ENCODE results near the gene EPM2A. TPM values are rescaled to one million over a fixed set of nuclear protein-coding genes. Genes with fewer than 3 reads are reported as not detected.

Gene EPM2A
- total RNA-seq, 1 donor from 2014 or later, result 9.6 TPM

- H3K9me3 Mint-ChIP-seq, result peaks cover 16% of the 10 kb centered on the region
- H3K9me3 ChIP-seq (ENCODE audit: low read depth), result no peaks in the 10 kb centered on the region
- H3K36me3 ChIP-seq, result no peaks in the 10 kb centered on the region
- H3K9ac ChIP-seq, result no peak overlapping the region
- no peaks in the 10 kb centered on the region for H3F3A ChIP-seq (ENCODE audit: low read depth)
- H3K4me3 Mint-ChIP-seq, result no peak overlapping the region
- H3K4me2 ChIP-seq, result no peak overlapping the region
- no peak for TF ChIP-seq CTCF (IDR thresholded peaks at IDR 0.05)
- no peak for TF ChIP-seq EZH2phosphoT487 (IDR thresholded peaks at IDR 0.05)
- no peak for TF ChIP-seq EZH2 (IDR thresholded peaks at IDR 0.05)
- no peak overlapping the region for H3K27ac Mint-ChIP-seq
- no peak overlapping the region for H3K27ac ChIP-seq
- H3K79me2 ChIP-seq (ENCODE audit: low read depth), result no peaks in the 10 kb centered on the region
- no peaks in the 10 kb centered on the region for H3K27me3 ChIP-seq
- H3K4me1 Mint-ChIP-seq, result no peaks in the 10 kb centered on the region
- DNase-seq (ENCODE audit: low spot score), result no peak
- no peaks in the 10 kb centered on the region for H3K4me1 ChIP-seq
- no peaks in the 10 kb centered on the region for H4K20me1 ChIP-seq (ENCODE audit: low read depth)
- H3K36me3 Mint-ChIP-seq, result no peaks in the 10 kb centered on the region
- peaks cover 2% of the 10 kb centered on the region for H3K27me3 Mint-ChIP-seq (ENCODE audit: insufficient read depth, low read depth)
- no peak overlapping the region for H3K4me3 ChIP-seq
- no peak overlapping the region for H2AFZ ChIP-seq (replicated peaks)
These were observed 11.7 kb downstream of the EPM2A start for GRCh38 chr6:145723646-145724045.

- Mint-ChIP-seq H3K4me1 (no peaks in the 10 kb centered on the region), H3K36me3 (no peaks in the 10 kb centered on the region), H3K27ac (no peak overlapping the region), H3K4me3 (no peak overlapping the region), H3K27me3 (ENCODE audit: insufficient read depth, low read depth) (peaks cover 2% of the 10 kb centered on the region), H3K9me3 (peaks cover 11% of the 10 kb centered on the region)
- no peak overlapping the region for H3K27ac ChIP-seq
- no peaks in the 10 kb centered on the region for H3K79me2 ChIP-seq (ENCODE audit: low read depth)
- no peak overlapping the region for H3K9ac ChIP-seq
- H3K9me3 ChIP-seq (ENCODE audit: low read depth), result no peaks in the 10 kb centered on the region
- H3F3A ChIP-seq (ENCODE audit: low read depth), result no peaks in the 10 kb centered on the region
- no peaks in the 10 kb centered on the region for H3K4me1 ChIP-seq
- no peak for DNase-seq (ENCODE audit: low spot score)
- no peaks in the 10 kb centered on the region for H3K36me3 ChIP-seq
- H3K27me3 ChIP-seq, result no peaks in the 10 kb centered on the region
- TF ChIP-seq EZH2 (IDR thresholded peaks at IDR 0.05) (no peak), CTCF (IDR thresholded peaks at IDR 0.05) (no peak), EZH2phosphoT487 (IDR thresholded peaks at IDR 0.05) (no peak)
- H4K20me1 ChIP-seq (ENCODE audit: low read depth), result no peaks in the 10 kb centered on the region
- no peak overlapping the region for H3K4me2 ChIP-seq
- no peak overlapping the region for H3K4me3 ChIP-seq
- H2AFZ ChIP-seq (replicated peaks), result no peak overlapping the region
These were observed 13.1 kb downstream of the EPM2A start for GRCh38 chr6:145722190-145722589.

- Histone ChIP-seq H3K36me3 (no peaks in the 10 kb centered on the region), H4K20me1 (ENCODE audit: low read depth) (no peaks in the 10 kb centered on the region), H3K79me2 (ENCODE audit: low read depth) (no peaks in the 10 kb centered on the region), H3K4me2 (no peak overlapping the region), H3K27ac (no peak overlapping the region), H3K27me3 (no peaks in the 10 kb centered on the region), H3F3A (ENCODE audit: low read depth) (no peaks in the 10 kb centered on the region), H2AFZ (replicated peaks) (no peak overlapping the region), H3K4me3 (no peak overlapping the region), H3K9me3 (ENCODE audit: low read depth) (no peaks in the 10 kb centered on the region), H3K4me1 (no peaks in the 10 kb centered on the region), H3K9ac (no peak overlapping the region)
- no peak for DNase-seq (ENCODE audit: low spot score)
- Mint-ChIP-seq H3K27ac (no peak overlapping the region), H3K36me3 (peaks cover 3% of the 10 kb centered on the region), H3K9me3 (peaks cover 16% of the 10 kb centered on the region), H3K27me3 (ENCODE audit: insufficient read depth, low read depth) (peaks cover 2% of the 10 kb centered on the region), H3K4me3 (no peak overlapping the region), H3K4me1 (no peaks in the 10 kb centered on the region)
- TF ChIP-seq EZH2 (IDR thresholded peaks at IDR 0.05) (no peak), CTCF (IDR thresholded peaks at IDR 0.05) (no peak), EZH2phosphoT487 (IDR thresholded peaks at IDR 0.05) (no peak)
These were observed 14.2 kb downstream of the EPM2A start for GRCh38 chr6:145721144-145721543.
